GM12892 (cell line): ENCODE data around the gene JAML.

Experiments
- POLR2A ChIP-seq: IDR thresholded peaks from 2 replicates; pipeline ENCODE4 v1.6.1; 2011; ENCODE audit warnings: low read depth, low read length, control low read depth
- POLR2AphosphoS5 ChIP-seq: IDR thresholded peaks from 2 replicates; pipeline ENCODE4 v1.6.1; 2011; ENCODE audit warnings: low read depth, low read length, control low read depth
- TAF1 ChIP-seq: IDR thresholded peaks from 2 replicates; pipeline ENCODE4 v1.6.1; 2011; ENCODE audit warnings: low read depth, mild to moderate bottlenecking, control low read depth, low read length, borderline replicate concordance

- TF ChIP-seq TAF1 (no peak), POLR2A (no peak), POLR2AphosphoS5 (no peak)
Measured at GRCh38 chr11:118206391-118207031, 18.3 kb downstream of the JAML start.
